ENCODE results near the gene BEST1. TPM values are rescaled to one million over a fixed set of nuclear protein-coding genes. Genes with fewer than 3 reads are reported as not detected.

BEST1 gene
- total and polyA plus RNA-seq, 2 of the 13 experiments (the other 11 are each of a cell fraction or from before 2014, with no cell fraction given), result 0.09 to 0.65 TPM

DNA sequence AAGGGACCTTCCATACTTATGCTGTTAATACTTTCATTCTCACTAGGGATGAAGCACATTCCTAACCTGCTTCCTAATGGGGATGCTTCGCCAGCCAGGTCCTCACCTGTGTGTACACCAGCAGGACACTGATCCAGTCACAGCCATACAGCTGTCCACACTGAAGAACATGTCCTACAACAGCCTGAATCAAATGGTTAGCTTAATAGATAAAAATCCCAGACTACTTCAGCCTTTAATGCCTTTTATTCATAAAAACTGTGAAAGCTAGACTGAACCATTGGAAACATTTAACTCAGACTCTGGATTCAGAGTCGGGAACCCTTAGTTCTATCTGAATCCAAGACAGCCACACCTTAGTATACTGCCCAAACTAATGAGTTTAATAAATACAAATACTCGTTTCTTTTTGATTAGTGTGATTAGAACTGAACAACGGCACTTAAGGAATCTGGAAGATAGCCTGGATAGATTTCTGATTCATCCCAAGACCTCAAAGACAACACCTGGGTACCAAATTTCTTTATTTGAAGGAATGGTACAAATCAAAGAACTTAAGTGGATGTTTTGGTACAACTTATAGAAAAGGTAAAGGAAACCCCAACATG lies 14.0 kb downstream of the BEST1 start (continued):
- TF ChIP-seq YY1 (IDR thresholded peaks at IDR 0.05; ENCODE audit: insufficient read depth, insufficient replicate concordance, low read depth, low read length), result no peak
- no peak for TF ChIP-seq ZNF672 (CRISPR knock-in tag; IDR thresholded peaks at IDR 0.05)
- TF ChIP-seq NFATC3 (CRISPR knock-in tag; IDR thresholded peaks at IDR 0.05), result no peak
- TF ChIP-seq BRD4 (CRISPR knock-in tag; IDR thresholded peaks at IDR 0.05), result no peak
- TF ChIP-seq GFI1 (CRISPR knock-in tag; IDR thresholded peaks at IDR 0.05; ENCODE audit: borderline replicate concordance), result no peak
- TF ChIP-seq ZMYM4 (CRISPR knock-in tag; IDR thresholded peaks at IDR 0.05), result no peak
- TF ChIP-seq CBX2 (IDR thresholded peaks at IDR 0.05; ENCODE audit: low read depth, low read length), result no peak
- TF ChIP-seq CBX2 (CRISPR knock-in tag; IDR thresholded peaks at IDR 0.05; ENCODE audit: low read depth), result no peak
- no peak for TF ChIP-seq HOXA7 (CRISPR knock-in tag; IDR thresholded peaks at IDR 0.05)
- TF ChIP-seq MEIS2 (CRISPR knock-in tag; IDR thresholded peaks at IDR 0.05), result no peak
- TF ChIP-seq ZNF251 (CRISPR knock-in tag; IDR thresholded peaks at IDR 0.05), result no peak
- TF ChIP-seq ZNF775 (CRISPR knock-in tag; IDR thresholded peaks at IDR 0.05; ENCODE audit: borderline replicate concordance), result no peak
- TF ChIP-seq DNMT1 (CRISPR knock-in tag; IDR thresholded peaks at IDR 0.05), result no peak
- TF ChIP-seq PAF1 (CRISPR knock-in tag; IDR thresholded peaks at IDR 0.05), result peak; percentile 38; the same call in 1 of the 2 replicates
- no peak for TF ChIP-seq ZNF121 (CRISPR knock-in tag; IDR thresholded peaks at IDR 0.05)
- TF ChIP-seq, protein P1, sequence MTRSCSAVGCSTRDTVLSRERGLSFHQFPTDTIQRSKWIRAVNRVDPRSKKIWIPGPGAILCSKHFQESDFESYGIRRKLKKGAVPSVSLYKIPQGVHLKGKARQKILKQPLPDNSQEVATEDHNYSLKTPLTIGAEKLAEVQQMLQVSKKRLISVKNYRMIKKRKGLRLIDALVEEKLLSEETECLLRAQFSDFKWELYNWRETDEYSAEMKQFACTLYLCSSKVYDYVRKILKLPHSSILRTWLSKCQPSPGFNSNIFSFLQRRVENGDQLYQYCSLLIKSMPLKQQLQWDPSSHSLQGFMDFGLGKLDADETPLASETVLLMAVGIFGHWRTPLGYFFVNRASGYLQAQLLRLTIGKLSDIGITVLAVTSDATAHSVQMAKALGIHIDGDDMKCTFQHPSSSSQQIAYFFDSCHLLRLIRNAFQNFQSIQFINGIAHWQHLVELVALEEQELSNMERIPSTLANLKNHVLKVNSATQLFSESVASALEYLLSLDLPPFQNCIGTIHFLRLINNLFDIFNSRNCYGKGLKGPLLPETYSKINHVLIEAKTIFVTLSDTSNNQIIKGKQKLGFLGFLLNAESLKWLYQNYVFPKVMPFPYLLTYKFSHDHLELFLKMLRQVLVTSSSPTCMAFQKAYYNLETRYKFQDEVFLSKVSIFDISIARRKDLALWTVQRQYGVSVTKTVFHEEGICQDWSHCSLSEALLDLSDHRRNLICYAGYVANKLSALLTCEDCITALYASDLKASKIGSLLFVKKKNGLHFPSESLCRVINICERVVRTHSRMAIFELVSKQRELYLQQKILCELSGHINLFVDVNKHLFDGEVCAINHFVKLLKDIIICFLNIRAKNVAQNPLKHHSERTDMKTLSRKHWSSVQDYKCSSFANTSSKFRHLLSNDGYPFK (CRISPR knock-in tag; IDR thresholded peaks at IDR 0.05; ENCODE audit: borderline replicate concordance), result no peak
- TF ChIP-seq ZNF558 (CRISPR knock-in tag; IDR thresholded peaks at IDR 0.05; ENCODE audit: borderline replicate concordance), result no peak
- no peak for TF ChIP-seq SATB2 (CRISPR knock-in tag; IDR thresholded peaks at IDR 0.05)
- no peak for TF ChIP-seq KLF13 (CRISPR knock-in tag; IDR thresholded peaks at IDR 0.05)
- no peak for TF ChIP-seq JUND (CRISPR knock-in tag; IDR thresholded peaks at IDR 0.05)
- no peak for TF ChIP-seq IKZF4 (CRISPR knock-in tag; IDR thresholded peaks at IDR 0.05; ENCODE audit: borderline replicate concordance, low read depth, not compliant biosample characterization)
- no peak for TF ChIP-seq ZNF614 (CRISPR knock-in tag; IDR thresholded peaks at IDR 0.05; ENCODE audit: borderline replicate concordance)
- TF ChIP-seq RCOR2 (CRISPR knock-in tag; IDR thresholded peaks at IDR 0.05), result no peak
- TF ChIP-seq, protein P2, sequence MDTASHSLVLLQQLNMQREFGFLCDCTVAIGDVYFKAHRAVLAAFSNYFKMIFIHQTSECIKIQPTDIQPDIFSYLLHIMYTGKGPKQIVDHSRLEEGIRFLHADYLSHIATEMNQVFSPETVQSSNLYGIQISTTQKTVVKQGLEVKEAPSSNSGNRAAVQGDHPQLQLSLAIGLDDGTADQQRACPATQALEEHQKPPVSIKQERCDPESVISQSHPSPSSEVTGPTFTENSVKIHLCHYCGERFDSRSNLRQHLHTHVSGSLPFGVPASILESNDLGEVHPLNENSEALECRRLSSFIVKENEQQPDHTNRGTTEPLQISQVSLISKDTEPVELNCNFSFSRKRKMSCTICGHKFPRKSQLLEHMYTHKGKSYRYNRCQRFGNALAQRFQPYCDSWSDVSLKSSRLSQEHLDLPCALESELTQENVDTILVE (CRISPR knock-in tag; IDR thresholded peaks at IDR 0.05), result no peak
- TF ChIP-seq ZNF446 (CRISPR knock-in tag; IDR thresholded peaks at IDR 0.05), result no peak
- no peak for TF ChIP-seq EP300 (IDR thresholded peaks at IDR 0.05; ENCODE audit: low read depth in 2 of 2, low read length in 2 of 2)
- TF ChIP-seq EP300 (CRISPR knock-in tag; IDR thresholded peaks at IDR 0.05; ENCODE audit: borderline replicate concordance), result no peak
